HG02571 (cell line): ENCODE data around the gene GRID1.
"Not testable (repeated sequence)": the region's sequence is repeated elsewhere in the genome, so short reads cannot be mapped to it uniquely, and the experiment has no call there.

ENCODE experiments used
- ATAC-seq: cut with Tn5 transposase; IDR thresholded peaks from one replicate; pipeline ENCODE4 v1.9.1; 2021; ENCODE audit warnings: mild to moderate bottlenecking, moderate library complexity; ENCODE audit not compliant: unreplicated experiment

The GRID1 gene

DNA sequence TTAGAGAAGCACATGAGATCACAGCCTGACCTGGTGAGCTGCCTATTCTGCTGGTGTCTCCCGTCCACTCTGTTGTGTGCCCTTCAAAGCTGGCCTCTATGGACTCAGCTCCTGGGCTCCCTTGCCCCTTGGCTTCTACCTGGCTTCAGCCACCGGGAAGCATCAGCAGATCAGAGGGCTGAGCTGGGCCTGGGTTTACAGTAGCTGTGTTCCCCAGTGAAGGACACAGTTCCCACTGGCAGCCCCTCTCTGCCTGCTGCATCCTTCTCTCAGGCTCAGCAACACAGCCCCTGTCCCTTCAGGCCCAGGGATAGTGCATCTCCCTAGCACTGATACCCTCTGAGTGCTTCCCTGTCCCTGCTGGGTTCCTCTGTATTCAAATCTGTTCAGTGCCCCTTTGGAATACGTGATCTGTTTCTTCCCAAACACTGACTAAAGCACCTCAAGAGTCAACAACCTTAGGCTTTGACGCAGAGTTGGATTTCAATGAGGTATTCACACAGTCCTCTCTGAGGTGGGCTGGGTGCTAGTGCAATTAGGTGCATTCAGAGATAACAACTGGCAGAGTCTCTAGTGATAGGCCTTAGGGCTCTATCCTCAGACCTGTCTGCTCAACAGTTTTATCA lies 109.8 kb downstream of the GRID1 start:
- ATAC-seq = no peak

DNA sequence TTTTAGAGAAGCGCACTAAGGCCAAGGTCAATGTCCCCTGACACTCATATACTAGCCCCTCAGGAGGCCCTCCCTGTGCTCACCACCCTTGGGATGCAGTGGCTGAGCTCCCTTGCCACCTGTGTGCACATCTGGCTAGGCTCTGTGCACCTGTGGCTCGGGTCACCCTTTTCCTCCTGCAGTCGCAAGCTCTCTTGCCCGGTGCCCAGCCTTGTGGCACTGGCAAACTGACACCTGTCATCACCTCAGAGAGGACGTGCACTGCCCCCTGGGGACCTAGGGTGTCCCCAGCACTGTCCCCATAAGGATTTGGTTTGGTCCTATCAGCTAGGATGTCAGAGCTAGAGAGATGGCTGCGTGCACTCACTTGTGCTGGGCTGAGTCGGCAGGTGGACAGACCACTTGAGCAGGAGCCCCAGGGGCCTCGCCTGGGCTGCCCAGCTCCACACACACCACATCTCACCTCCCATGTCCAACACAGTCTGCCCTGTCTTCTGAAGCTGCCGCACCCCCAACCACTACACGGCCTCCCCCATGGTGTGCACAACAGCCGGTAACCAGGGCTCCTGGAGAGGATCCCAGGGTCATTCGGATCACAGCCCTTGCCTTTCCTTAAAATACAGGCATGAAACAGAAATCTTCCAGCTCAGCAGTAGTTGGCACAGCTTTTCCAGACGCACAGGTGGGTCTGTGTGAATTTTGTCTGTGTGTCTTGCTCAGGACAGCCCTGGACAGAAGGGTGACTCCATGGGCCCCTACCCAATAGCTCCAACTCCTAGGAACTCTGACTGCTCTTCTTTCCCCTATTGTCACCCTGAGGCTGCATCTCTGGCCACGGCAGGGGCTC lies 111.0 kb downstream of the GRID1 start:
- no peak for ATAC-seq

DNA sequence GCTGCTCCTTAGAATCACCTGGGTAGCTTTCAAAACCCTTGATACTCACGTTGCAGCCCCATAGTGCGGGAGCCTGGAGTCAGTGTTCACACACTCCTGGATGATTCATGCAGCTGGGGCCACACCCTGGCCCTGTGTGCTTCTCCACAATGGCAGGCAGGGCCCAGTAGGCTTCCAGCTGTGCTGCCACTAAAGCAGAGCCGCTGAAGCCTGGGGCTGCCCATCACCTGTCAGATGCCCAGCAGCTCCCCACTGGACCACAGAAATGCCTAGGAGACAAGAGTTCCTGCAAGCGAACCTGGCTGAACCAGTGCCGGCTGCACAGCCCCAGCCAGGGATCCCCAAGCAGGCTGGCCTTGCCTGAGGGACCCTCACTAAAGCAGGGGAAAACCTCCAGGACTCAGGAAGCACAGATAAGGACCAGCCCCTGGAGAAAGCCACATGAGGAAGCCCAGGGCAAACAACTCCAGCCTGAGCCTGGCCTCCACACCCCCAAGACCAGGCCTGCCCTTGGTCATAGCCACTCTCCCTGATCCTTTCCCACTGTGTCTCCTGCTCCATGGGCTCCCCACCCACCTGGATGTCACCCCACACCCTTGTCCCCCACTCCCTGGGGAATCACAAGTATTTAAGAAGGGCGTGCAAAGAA lies 111.9 kb downstream of the GRID1 start:
- no peak for ATAC-seq

DNA sequence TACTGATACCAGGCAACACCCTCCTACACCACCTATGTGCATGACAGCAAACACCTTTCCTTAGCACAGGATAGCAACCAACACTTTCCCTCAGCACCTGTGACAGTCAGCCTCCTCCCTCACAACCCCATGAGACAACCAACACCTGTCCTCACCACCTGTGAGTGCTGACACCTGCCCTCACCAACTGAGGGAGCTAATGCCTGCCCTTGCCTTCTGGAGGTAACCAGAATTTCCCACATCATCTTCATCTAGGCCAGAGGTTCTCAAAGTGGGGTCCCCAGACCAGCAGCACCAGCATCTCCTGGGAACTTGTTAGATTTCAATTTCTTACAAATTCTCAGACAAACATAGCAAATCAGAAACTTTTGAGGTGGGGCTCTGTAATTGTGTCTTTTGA lies 112.5 kb downstream of the GRID1 start:
- no peak for ATAC-seq

- no peak for ATAC-seq
Measured at GRCh38 chr10:86253091-86254072, 113.2 kb downstream of the GRID1 start.

DNA sequence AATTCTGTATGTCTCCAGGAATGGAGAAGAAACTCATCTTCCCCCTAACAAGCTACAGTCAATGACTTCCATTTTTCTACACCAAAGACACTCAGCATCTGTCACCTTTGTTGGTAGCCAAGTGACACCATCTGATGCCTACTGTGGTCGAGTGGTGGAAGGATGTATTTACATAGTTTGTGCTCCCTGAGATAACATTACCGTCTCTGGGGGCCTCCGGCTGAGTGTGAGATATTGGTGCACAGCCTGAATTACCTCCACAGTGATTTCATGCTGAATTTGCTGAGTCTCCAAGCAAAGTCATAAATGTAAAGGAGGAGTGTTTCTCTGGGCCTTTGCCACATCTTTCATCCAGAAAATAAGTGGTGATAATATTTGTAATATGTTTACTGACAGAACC lies 114.0 kb downstream of the GRID1 start:
- no peak for ATAC-seq

DNA sequence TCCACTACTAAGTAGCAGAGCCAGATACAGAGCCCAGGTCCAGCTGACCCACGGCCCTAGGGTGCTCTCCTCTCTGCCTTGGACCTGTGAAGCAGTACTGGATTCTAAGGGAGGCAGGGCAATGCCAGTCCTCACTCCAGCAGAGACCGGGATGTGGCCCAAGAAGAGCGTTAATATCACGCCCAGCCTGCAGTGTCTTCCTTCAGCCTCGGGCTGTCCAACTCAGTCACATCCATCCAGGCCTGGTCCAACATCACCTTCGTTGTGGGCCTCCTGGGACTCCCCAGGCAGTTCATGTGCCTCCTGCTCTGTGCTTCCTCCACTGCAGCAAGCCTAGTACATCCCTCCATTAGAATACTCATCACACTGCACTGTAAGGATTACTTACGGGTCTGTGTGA lies 114.5 kb downstream of the GRID1 start:
- no peak for ATAC-seq

GRCh38 chr10:86251426-86251825 lies 115.2 kb downstream of the GRID1 start:
- ATAC-seq = no peak

GRCh38 chr10:86250399-86250798 lies 116.2 kb downstream of the GRID1 start:
- ATAC-seq = no peak

DNA sequence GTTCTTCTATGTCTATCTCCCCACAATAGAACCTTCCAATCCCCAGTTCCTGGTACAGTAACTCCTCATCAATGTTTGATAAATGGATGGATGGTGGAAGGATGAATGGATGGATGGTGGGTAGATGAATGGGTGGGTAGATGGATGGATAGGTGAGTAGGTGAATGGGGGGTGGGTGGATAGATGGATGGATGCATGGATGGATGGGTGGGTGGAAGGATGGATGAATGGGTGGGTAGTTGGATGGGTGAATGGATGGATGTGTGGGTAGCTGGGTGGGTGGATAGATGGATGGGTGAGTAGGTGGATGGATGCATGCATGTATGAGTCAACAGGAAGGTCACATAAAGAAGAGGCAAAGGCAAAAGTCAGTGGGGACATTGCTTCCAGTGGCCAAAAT lies 116.8 kb downstream of the GRID1 start:
- ATAC-seq = no peak

DNA sequence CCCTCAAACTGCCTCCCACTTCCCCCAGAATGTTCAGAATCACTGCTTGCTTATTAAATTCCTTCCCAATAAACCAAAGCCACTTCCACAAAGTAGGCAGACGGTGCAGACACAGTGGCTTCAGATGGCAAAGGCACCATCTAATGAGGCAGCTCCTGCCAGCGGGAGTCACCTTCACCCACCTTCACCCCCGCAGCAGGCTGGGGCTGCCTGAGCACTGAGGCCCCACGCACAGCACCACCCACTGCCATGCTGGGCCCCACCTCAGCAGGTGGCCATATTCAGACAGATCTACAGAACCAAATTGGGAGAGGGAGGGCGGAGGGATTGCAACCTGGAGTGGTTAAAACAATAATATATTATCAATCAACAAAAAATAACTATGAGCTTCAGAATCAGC lies 118.5 kb downstream of the GRID1 start:
- no peak for ATAC-seq

- ATAC-seq = no peak
Measured at GRCh38 chr10:86247588-86247987, 119.0 kb downstream of the GRID1 start.

DNA sequence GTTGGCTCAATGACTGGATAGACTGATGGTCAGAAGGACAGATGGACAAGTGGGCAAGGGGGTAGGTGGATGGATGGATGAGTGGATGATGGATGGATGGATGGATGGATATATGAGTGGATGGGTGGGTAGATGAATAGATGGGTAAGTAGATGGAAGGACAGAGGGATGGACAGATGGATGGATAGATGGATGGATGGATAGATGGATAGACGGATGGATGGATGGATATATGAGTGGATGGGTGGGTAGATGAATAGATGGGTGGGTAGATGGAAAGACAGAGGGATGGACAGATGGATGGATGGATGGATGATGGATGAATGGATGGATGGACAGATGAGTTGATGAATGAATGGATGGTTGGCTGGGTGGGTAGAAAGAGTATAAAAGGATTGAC lies 119.5 kb downstream of the GRID1 start:
- ATAC-seq = no peak

DNA sequence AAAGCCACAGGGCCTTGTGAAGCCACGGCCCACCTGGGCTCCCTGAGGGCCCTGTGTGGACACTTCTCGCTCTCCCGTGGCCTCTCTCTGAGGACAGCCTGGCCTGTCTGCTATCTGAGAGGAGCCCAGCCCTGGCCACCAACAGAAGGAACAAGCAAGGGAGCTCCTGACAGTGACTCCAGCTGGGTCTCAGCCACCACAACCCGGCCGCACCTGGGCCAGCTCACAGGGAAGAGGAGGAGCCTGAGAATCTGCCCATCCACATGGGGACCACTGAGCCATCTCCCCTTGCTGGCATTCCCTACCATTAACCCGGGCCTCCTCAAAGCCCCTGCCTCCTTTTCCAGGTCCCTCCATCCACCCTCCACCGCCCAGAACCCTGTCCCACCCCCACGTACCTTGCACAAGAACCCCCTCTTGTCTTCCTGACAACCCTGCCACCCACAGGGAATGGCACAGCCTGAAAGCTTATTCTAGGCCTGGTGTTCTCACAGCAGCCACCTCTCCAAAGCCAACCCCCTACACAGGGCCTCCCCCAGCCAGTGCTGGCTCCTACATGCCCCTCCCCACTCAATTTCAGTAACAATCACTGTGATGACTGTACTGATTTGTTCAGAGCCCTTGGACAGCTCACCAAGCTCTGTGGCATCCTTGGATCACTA lies 120.2 kb downstream of the GRID1 start:
- ATAC-seq = no peak

DNA sequence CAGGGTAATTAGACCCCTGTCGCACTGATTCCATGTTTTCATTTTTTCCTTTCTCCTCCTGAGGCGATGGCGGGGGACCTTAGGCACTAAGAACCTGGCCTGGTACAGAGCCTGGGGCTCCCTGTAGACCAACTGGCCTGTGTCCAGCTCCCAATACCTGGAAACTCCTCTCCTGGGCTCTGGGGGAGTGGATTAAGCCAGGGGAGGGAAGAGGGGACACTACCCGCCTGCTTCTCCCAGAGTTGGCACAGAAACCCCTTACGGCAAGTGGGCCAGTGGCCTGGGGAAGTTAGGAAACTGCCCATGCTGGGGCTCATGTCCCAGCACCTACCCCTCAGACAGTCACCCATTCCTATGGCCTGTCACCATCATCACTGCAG lies 121.6 kb downstream of the GRID1 start:
- ATAC-seq = no peak

- no peak for ATAC-seq
Measured at GRCh38 chr10:86244297-86245014, 122.1 kb downstream of the GRID1 start.

GRCh38 chr10:86243651-86244155 lies 122.9 kb downstream of the GRID1 start:
- no peak for ATAC-seq

DNA sequence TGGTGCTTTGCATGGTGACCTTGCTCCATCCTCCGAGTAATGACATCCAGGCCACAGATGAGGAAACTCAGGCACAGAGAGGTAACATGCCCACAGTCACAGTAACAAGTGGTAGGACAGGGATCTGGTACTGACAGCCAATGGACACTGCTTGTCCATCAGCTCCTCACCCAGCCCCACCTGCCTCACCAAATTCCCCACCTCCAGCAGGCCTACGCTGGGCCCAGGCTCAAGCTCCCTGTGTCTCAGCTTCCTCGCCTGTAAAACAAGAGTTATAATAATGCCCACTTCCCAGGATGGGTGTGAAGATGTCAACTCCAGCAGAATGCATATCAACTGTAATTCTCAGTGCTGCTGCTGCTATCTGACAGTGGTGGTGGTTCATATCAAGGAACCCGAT lies 123.8 kb downstream of the GRID1 start:
- ATAC-seq = no peak

DNA sequence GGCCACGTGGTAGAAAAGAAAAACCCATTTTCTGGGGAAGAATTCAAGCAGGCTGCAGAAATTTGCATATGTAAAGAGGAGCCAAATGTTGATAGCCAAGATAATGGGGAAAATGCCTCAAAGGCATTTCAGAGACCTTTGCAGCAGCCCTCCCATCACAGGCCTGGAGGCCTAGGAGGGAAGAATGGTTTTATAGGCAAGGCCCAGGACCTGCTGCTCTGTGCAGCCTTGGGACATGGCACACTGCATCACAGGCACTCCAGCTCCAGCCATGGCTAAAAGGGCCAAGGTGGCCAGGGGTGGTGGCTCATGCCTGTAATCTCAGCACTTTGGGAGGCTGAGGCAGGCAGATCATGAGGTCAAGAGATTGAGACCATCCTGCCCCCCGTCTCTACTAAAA lies 128.5 kb downstream of the GRID1 start:
- not testable (repeated sequence) for ATAC-seq
